HCT116 (cell line): Measurements from ENCODE around the gene NOX4. TPM values are rescaled to one million over a fixed set of nuclear protein-coding genes. Genes with fewer than 3 reads are reported as not detected.

Source experiments
- ATAC-seq: fragments of 200-7000 bp; cut with Tn5 transposase; 2 replicates; pipeline ENCODE4 v1.9.1; 2020; ENCODE audit warnings: mild to moderate bottlenecking, moderate library complexity
- BruUV-seq: library from RNA; stranded (reverse); fragments of 400-500 nt; replicated peaks from 2 replicates; lab custom pipeline; 2021; lab: Mats Ljungman, UMichigan
- CTCF ChIA-PET: fragments of 300-600 bp; sonication (Branson Sonifier 250); formaldehyde crosslinking; loops from one replicate; lab custom pipeline; 2021; ENCODE audit warnings: antibody characterized with exemption; lab: Charles Lee
- POLR2A ChIA-PET: fragments of 300-600, 350-600 bp; sonication (Branson Sonifier 250); formaldehyde crosslinking; loops from one replicate; lab custom pipeline; 2021; ENCODE audit warnings: antibody characterized with exemption; lab: Charles Lee
- RAD21 ChIA-PET, 2 experiments: fragments of 300-600 bp; sonication (Branson Sonifier 250); formaldehyde crosslinking; loops; one replicate each; lab custom pipeline; 2023; ENCODE audit warnings: low total read pairs in 2 of 2; ENCODE audit not compliant: uncharacterized antibody in 2 of 2, unreplicated experiment in 2 of 2, low non-redundant PET in 1 of 2; lab: Charles Lee
- DNase-seq: peaks from one replicate; pipeline ENCODE4 v3.0.0-alpha.2; 2010; ENCODE audit warnings: low read depth, low spot score
- H2AFZ ChIP-seq: fragments of 200-600 bp; shearing (Covaris generic), sonication (generic); 2 replicates; pipeline ENCODE4 v1.6.1; 2017; ENCODE audit warnings: low read depth, mixed run types, mixed read lengths, antibody characterized with exemption, low read length; ENCODE audit not compliant: poor library complexity, severe bottlenecking
- H3K27ac ChIP-seq: 2 replicates; pipeline ENCODE4 v1.5.1; 2012; ENCODE audit warnings: low read depth, low read length
- H3K27me3 ChIP-seq: fragments of 200-600 bp; sonication (generic); 2 replicates; pipeline ENCODE4 v1.6.1; 2016; ENCODE audit warnings: mixed run types, low read length, mixed read lengths; ENCODE audit not compliant: insufficient read depth
- H3K36me3 ChIP-seq, 2 experiments: fragments of 200-500 bp in 1 of 2; fragments of 200-600 bp in 1 of 2; sonication (Bioruptor generic) in 1 of 2; sonication (generic) in 1 of 2; 2 replicates each; pipeline versions ENCODE4 v1.5.1 to v1.6.1; 2014 to 2016; ENCODE audit warnings: low read length in 2 of 2, inconsistent platforms in 1 of 2, mixed read lengths in 1 of 2, mixed run types in 1 of 2; ENCODE audit not compliant: insufficient read depth in 2 of 2, control insufficient read depth in 1 of 2
- H3K4me1 ChIP-seq, 2 experiments: fragments of 200-600 bp in 1 of 2; sonication (generic) in 1 of 2; 2 replicates each; pipeline versions ENCODE4 v1.5.1 to v1.6.1; 2012 to 2017; ENCODE audit warnings: low read length in 2 of 2, inconsistent platforms in 1 of 2, mild to moderate bottlenecking in 1 of 2, mixed read lengths in 1 of 2, mixed run types in 1 of 2, moderate library complexity in 1 of 2; ENCODE audit not compliant: insufficient read depth in 2 of 2, control insufficient read depth in 1 of 2
- H3K4me2 ChIP-seq: fragments of 200-600 bp; sonication (generic); 2 replicates; pipeline ENCODE4 v1.6.1; 2017; ENCODE audit warnings: mixed run types, low read length, mixed read lengths
- H3K4me3 ChIP-seq, 2 experiments: fragments of 200-600 bp in 1 of 2; sonication (generic) in 1 of 2; replicated peaks in 1 of 2; 2 replicates each; pipeline ENCODE4 v1.5.1; 2011 to 2016; ENCODE audit warnings: low read length in 2 of 2, control low read depth in 1 of 2, low read depth in 1 of 2, mild to moderate bottlenecking in 1 of 2, mixed read lengths in 1 of 2, mixed run types in 1 of 2
- H3K79me2 ChIP-seq: fragments of 200-600 bp; sonication (generic); 2 replicates; pipeline ENCODE4 v1.6.1; 2017; ENCODE audit warnings: mild to moderate bottlenecking, mixed run types, low read length, moderate library complexity, mixed read lengths; ENCODE audit not compliant: insufficient read depth
- H3K9ac ChIP-seq: fragments of 200-600 bp; sonication (generic); 2 replicates; pipeline ENCODE4 v1.6.1; 2016; ENCODE audit warnings: low read length, mixed read lengths
- H3K9me2 ChIP-seq: fragments of 200-600 bp; sonication (generic), shearing (Covaris generic); 2 replicates; pipeline ENCODE4 v1.6.1; 2017; ENCODE audit warnings: mixed run types, mild to moderate bottlenecking, moderate library complexity; ENCODE audit not compliant: insufficient read depth
- H3K9me3 ChIP-seq, 2 experiments: fragments of 200-500 bp in 1 of 2; fragments of 200-600 bp in 1 of 2; sonication (Bioruptor generic) in 1 of 2; sonication (generic) in 1 of 2; 2 replicates each; pipeline ENCODE4 v1.6.1; 2014 to 2017; ENCODE audit warnings: low read length in 2 of 2, mixed read lengths in 2 of 2, inconsistent platforms in 1 of 2, low read depth in 1 of 2, mild to moderate bottlenecking in 1 of 2, mixed run types in 1 of 2, moderate library complexity in 1 of 2; ENCODE audit not compliant: control insufficient read depth in 1 of 2, insufficient read depth in 1 of 2
- H4K20me1 ChIP-seq: fragments of 200-600 bp; sonication (generic), shearing (Covaris generic); 2 replicates; pipeline ENCODE4 v1.6.1; 2017; ENCODE audit warnings: mixed run types, mild to moderate bottlenecking, moderate library complexity; ENCODE audit not compliant: insufficient read depth
- REST ChIP-seq: IDR thresholded peaks from 2 replicates; pipeline ENCODE4 v1.6.1; 2012; ENCODE audit warnings: low read depth
- SRF ChIP-seq: IDR thresholded peaks from 2 replicates; pipeline ENCODE4 v1.6.1; 2012; ENCODE audit warnings: low read depth
- intact Hi-C: fragments of 100-400 bp; cut with micrococcal nuclease; formaldehyde crosslinking; loops from 2 replicates; pipeline ENCODE4 v1.10.0; 2022
- total RNA-seq: library from RNA; stranded (reverse); gene quantifications from one replicate; pipeline ENCODE4 v1.2.1, GENCODE V29; 2021; ENCODE audit not compliant: unreplicated experiment

NOX4 gene
- total RNA-seq, 1 experiment from 2014 or later, result not detected

- no TSS peak for BruUV-seq
- Histone ChIP-seq H3K9ac (no peak overlapping the region), H3K79me2 (no peaks in the 10 kb centered on the region), H3K27ac (no peak overlapping the region)
- no peak for TF ChIP-seq SRF
- no peak for TF ChIP-seq REST
- TF ChIP-seq, all 23 proteins: peak for 0
- DNase-seq, result no peak
- H3K4me1 ChIP-seq, result no peaks in the 10 kb centered on the region
- no peaks in the 10 kb centered on the region for H3K27me3 ChIP-seq
- intact Hi-C loops, result no loop called here
- no peaks in the 10 kb centered on the region for H4K20me1 ChIP-seq
- ChIA-PET RAD21 (no interaction called here), CTCF (no interaction called here), POLR2A (no interaction called here)
- H3K9me2 ChIP-seq, result no peaks in the 10 kb centered on the region
- no peak for ATAC-seq
- no peaks in the 10 kb centered on the region for H3K36me3 ChIP-seq
- no peak overlapping the region for H3K4me3 ChIP-seq
- no peak overlapping the region for H2AFZ ChIP-seq
- no peaks in the 10 kb centered on the region for H3K9me3 ChIP-seq
- H3K4me2 ChIP-seq, result no peak overlapping the region
Observed at GRCh38 chr11:89275966-89276365, 215.2 kb downstream of the NOX4 start.

Other genes with a start within 250 kb of the NOX4 start
- not detected for gene TRIM77, start 218.9 kb upstream of the NOX4 start, total RNA-seq